WTC11 (cell line): ENCODE results near the gene PGLYRP2. TPM values are rescaled to one million over a fixed set of nuclear protein-coding genes. Genes with fewer than 3 reads are reported as not detected.

ENCODE experiments used
- ATAC-seq: fragments of 200-7000 bp; cut with Tn5 transposase; 2 replicates; pipeline ENCODE4 v1.10.0; 2021; ENCODE audit warnings: mild to moderate bottlenecking, moderate library complexity
- CTCF ChIA-PET: fragments of 300-600 bp; sonication (Branson Sonifier 250); formaldehyde crosslinking; loops from one replicate; lab custom pipeline; 2021; ENCODE audit warnings: antibody characterized with exemption; lab: Charles Lee
- POLR2A ChIA-PET: fragments of 350-600 bp; sonication (Branson Sonifier 250); formaldehyde crosslinking; loops from one replicate; lab custom pipeline; 2021; ENCODE audit warnings: antibody characterized with exemption; lab: Charles Lee
- DNase-seq: peaks from one replicate; pipeline ENCODE4 v3.0.0; 2021; ENCODE audit warnings: low spot score
- H3K27ac Mint-ChIP-seq: 2 replicates; pipeline ENCODE4 v1.8.0; 2021; ENCODE audit warnings: mixed read lengths
- H3K27me3 Mint-ChIP-seq: 2 replicates; pipeline ENCODE4 v1.8.0; 2021; ENCODE audit warnings: low read depth, mild to moderate bottlenecking, moderate library complexity, mixed read lengths
- H3K36me3 Mint-ChIP-seq: 2 replicates; pipeline ENCODE4 v1.8.0; 2021; ENCODE audit warnings: mixed read lengths
- H3K4me1 Mint-ChIP-seq: 2 replicates; pipeline ENCODE4 v1.8.0; 2022; ENCODE audit warnings: mixed read lengths
- H3K4me3 Mint-ChIP-seq: 2 replicates; pipeline ENCODE4 v1.8.0; 2021; ENCODE audit warnings: mild to moderate bottlenecking, moderate library complexity, mixed read lengths
- H3K9me3 Mint-ChIP-seq: 2 replicates; pipeline ENCODE4 v1.8.0; 2021; ENCODE audit warnings: mixed read lengths
- ARID4B ChIP-seq: sonication (generic); formaldehyde crosslinking; IDR thresholded peaks from 2 replicates; pipeline ENCODE4 v1.8.0; 2023; ENCODE audit warnings: missing genetic modification reagents, mild to moderate bottlenecking, borderline replicate concordance
- FOXK1 ChIP-seq: sonication (generic); formaldehyde crosslinking; IDR thresholded peaks from 2 replicates; pipeline ENCODE4 v1.8.0; 2022; ENCODE audit warnings: mild to moderate bottlenecking, moderate library complexity, missing genetic modification reagents
- PRRX2 ChIP-seq: fragments of 250-450 bp; sonication (Bioruptor Pico); IDR thresholded peaks from 2 replicates; pipeline ENCODE4 v1.8.0; 2021; ENCODE audit warnings: mild to moderate bottlenecking
- ZNF317 ChIP-seq: sonication (generic); formaldehyde crosslinking; IDR thresholded peaks from 2 replicates; pipeline ENCODE4 v1.8.1; 2023; ENCODE audit warnings: low read depth, mild to moderate bottlenecking, moderate library complexity, missing genetic modification reagents, borderline replicate concordance
- ZNF532 ChIP-seq: fragments of 250-450 bp; sonication (Bioruptor Pico); IDR thresholded peaks from 2 replicates; pipeline ENCODE4 v1.9.0; 2021; ENCODE audit warnings: mild to moderate bottlenecking, borderline replicate concordance
- total RNA-seq: library from RNA; stranded (reverse); gene quantifications from 3 replicates; pipeline ENCODE4 v1.2.3, GENCODE V29; 2021

Gene PGLYRP2
- total RNA-seq, 1 experiment from 2014 or later: not detected

- Mint-ChIP-seq H3K27me3 (no peaks in the 10 kb centered on the region), H3K36me3 (peaks cover 35% of the 10 kb centered on the region), H3K4me1 (peaks cover 2% of the 10 kb centered on the region; the same call in 1 of the 2 replicates), H3K9me3 (no peaks in the 10 kb centered on the region), H3K27ac (no peak overlapping the region), H3K4me3 (no peak overlapping the region)
- TF ChIP-seq PRRX2 (CRISPR knock-in tag): no peak
- ATAC-seq (no peak), DNase-seq (no peak)
- POLR2A ChIA-PET: no interaction called here
- CTCF ChIA-PET: no interaction called here
Observed at GRCh38 chr19:15424121-15424520, 55.2 kb downstream of the PGLYRP2 start.

GRCh38 chr19:15423130-15423529 is 56.2 kb downstream of the PGLYRP2 start:
- POLR2A ChIA-PET: no interaction called here

More at GRCh38 chr19:15423130-15423529, 56.2 kb downstream of the PGLYRP2 start:
- ATAC-seq: no peak
- no peaks in the 10 kb centered on the region for H3K9me3 Mint-ChIP-seq
- CTCF ChIA-PET: interaction anchor here (1.5 kb wide), 1 partner anchor 30 kb away, joined by 5 read pairs; no protein-coding TSS in a partner anchor
- no peak for TF ChIP-seq FOXK1 (CRISPR knock-in tag)
- no peak for TF ChIP-seq ARID4B
- no peak for TF ChIP-seq ZNF317 (CRISPR knock-in tag)
- TF ChIP-seq ZNF532 (CRISPR knock-in tag): no peak
- no peak for DNase-seq
- no peak overlapping the region for H3K4me3 Mint-ChIP-seq
- peaks cover 35% of the 10 kb centered on the region for H3K36me3 Mint-ChIP-seq
- no peaks in the 10 kb centered on the region for H3K27me3 Mint-ChIP-seq
- no peak overlapping the region for H3K27ac Mint-ChIP-seq
- peaks cover 3% of the 10 kb centered on the region for H3K4me1 Mint-ChIP-seq
